HG03095 (cell line): ENCODE measurements around the gene ALKBH1.

Experiments used
- ATAC-seq: cut with Tn5 transposase; IDR thresholded peaks from one replicate; pipeline ENCODE4 v1.9.1; 2021; ENCODE audit warnings: moderate library complexity; ENCODE audit not compliant: unreplicated experiment

The ALKBH1 gene

DNA sequence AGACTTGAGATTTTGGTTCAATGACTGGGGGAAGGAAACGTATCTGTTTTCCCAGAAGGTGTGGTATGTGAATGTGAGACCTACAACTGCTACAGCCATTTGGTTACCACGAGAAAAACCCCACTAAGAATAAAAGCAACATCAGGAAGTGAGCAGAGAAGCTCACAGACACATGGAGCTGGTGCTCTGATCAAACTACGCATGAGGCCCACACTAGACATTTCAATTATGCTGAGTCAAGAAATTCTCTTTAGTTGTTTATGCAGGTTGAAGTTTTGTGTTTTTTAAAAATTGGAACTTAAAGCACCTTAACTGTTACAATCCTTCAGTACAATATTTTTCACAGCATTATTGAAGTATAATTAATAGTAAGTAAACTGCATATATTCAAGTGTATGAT is 82.5 kb downstream of the ALKBH1 start:
- ATAC-seq: no peak

DNA sequence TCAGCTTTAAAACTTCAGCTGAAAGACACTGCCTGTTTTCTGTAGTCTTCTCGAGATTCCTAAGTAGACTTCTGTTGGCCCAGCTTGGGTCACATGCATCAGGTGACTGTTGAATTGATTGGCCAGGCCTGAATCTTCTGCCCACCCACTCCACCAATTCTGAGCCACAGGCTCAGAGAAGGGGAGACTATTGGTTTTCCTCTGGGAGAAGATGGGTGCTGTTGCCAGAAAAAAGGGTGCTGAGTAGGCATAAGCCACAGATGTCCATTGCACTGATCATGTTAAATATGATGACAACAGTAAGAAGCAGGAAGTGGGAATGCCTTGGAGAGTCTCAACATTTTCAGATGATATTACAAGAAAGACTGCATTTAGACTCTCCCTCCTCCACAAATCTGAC is 84.6 kb downstream of the ALKBH1 start:
- no peak for ATAC-seq
